Common myeloid progenitor, CD34-positive (primary cell): ENCODE results near the gene GIGYF2.

Experiments
- CTCF ChIA-PET: fragments of 350-600 bp; sonication (Branson Sonifier 250); formaldehyde crosslinking; loops from one replicate; lab custom pipeline; 2021; ENCODE audit warnings: antibody characterized with exemption; lab: Charles Lee
- POLR2A ChIA-PET: fragments of 350-600 bp; sonication (Branson Sonifier 250); formaldehyde crosslinking; loops from one replicate; lab custom pipeline; 2021; ENCODE audit warnings: antibody characterized with exemption; lab: Charles Lee
- DNase-seq, 3 donors: peaks; one replicate each; pipeline versions ENCODE4 v3.0.0 to v3.0.0-alpha.2; 2013
- H3K27ac ChIP-seq, 2 experiments: 1 replicate in 1 of 2; 2 replicates in 1 of 2; pipeline ENCODE4 v1.7.0; 2013; ENCODE audit warnings: inconsistent platforms in 2 of 2, low read length in 2 of 2, mild to moderate bottlenecking in 2 of 2, low read depth in 1 of 2, moderate library complexity in 1 of 2; ENCODE audit not compliant: severe bottlenecking in 2 of 2, insufficient read depth in 1 of 2, poor library complexity in 1 of 2
- H3K27me3 ChIP-seq, 5 experiments: replicated peaks in 2 of 5; 1 replicate in 3 of 5; 2 replicates in 2 of 5; pipeline versions ENCODE4 v1.6.1 to v1.7.0; 2013; ENCODE audit warnings: low read length in 4 of 5, mild to moderate bottlenecking in 2 of 5, moderate library complexity in 2 of 5, inconsistent platforms in 1 of 5; ENCODE audit not compliant: insufficient read depth in 5 of 5, control insufficient read depth in 4 of 5
- H3K36me3 ChIP-seq, 4 experiments: 1 replicate in 2 of 4; 2 replicates in 2 of 4; pipeline versions ENCODE4 v1.6.1 to v1.7.0; 2013; ENCODE audit warnings: low read length in 3 of 4, control low read depth in 1 of 4, mild to moderate bottlenecking in 1 of 4; ENCODE audit not compliant: control insufficient read depth in 4 of 4, insufficient read depth in 4 of 4
- H3K4me1 ChIP-seq, 4 experiments: 1 replicate in 3 of 4; 2 replicates in 1 of 4; pipeline versions ENCODE4 v1.6.1 to v1.7.1; 2013; ENCODE audit warnings: low read length in 3 of 4, mild to moderate bottlenecking in 3 of 4, control low read depth in 1 of 4, inconsistent platforms in 1 of 4, moderate library complexity in 1 of 4; ENCODE audit not compliant: control insufficient read depth in 4 of 4, insufficient read depth in 4 of 4; ENCODE audit errors: control extremely low read depth in 1 of 4
- H3K4me3 ChIP-seq, 7 experiments: 1 replicate in 4 of 7; 2 replicates in 3 of 7; pipeline versions ENCODE4 v1.5.1 to v1.7.0; 2013; ENCODE audit warnings: mild to moderate bottlenecking in 7 of 7, low read length in 6 of 7, moderate library complexity in 6 of 7, inconsistent platforms in 2 of 7, low read depth in 2 of 7, control low read depth in 1 of 7; ENCODE audit not compliant: insufficient read depth in 4 of 7, control insufficient read depth in 1 of 7; ENCODE audit errors: extremely low read depth in 1 of 7
- H3K9me3 ChIP-seq, 5 experiments: 1 replicate in 4 of 5; 2 replicates in 1 of 5; pipeline versions ENCODE4 v1.6.1 to v1.7.1; 2013; ENCODE audit warnings: low read length in 4 of 5, mild to moderate bottlenecking in 2 of 5, inconsistent platforms in 1 of 5, low read depth in 1 of 5, moderate library complexity in 1 of 5; ENCODE audit not compliant: control insufficient read depth in 4 of 5, insufficient read depth in 2 of 5; ENCODE audit errors: control extremely low read depth in 1 of 5
- WGBS: methylation state at CpG from one replicate; pipeline ENCODE4 v1.1.5; 2013; ENCODE audit not compliant: insufficient coverage; 5-methylcytosine and 5-hydroxymethylcytosine counted together

GIGYF2 gene

DNA sequence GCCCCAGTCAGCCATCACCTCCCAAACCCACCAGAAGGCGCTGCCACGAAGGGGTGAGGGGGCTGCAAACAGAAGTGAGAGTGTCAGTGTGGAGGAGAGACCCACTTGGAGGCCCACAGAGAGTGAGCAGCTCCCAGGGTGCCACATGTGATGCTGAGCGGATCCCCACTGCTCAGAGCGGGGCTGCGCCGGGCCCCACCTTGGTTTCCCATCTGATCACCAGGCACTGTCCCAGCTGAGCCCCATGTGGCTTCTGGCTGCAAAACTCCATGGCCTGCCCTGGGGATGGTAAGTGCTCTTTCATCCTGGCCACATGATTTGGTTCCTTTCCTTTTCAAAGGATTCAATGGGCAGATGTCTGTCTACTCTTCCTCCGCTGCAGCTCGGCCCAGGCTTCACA, 196.7 kb downstream of the GIGYF2 start:
- CTCF ChIA-PET = interaction anchor here (0.9 kb wide), 1 partner anchor 43 kb away, joined by 3 read pairs; no protein-coding TSS in a partner anchor
- POLR2A ChIA-PET = no interaction called here
- Histone ChIP-seq H3K27me3 (peaks cover 0 to 2% (median 0%) of the 10 kb centered on the region in 5 experiments), H3K4me1 (peaks cover 0 to 8% (median 3%) of the 10 kb centered on the region in 4 experiments), H3K9me3 (no peaks in the 10 kb centered on the region), H3K36me3 (no peaks in the 10 kb centered on the region), H3K4me3 (no peak overlapping the region), H3K27ac (no peak overlapping the region)
- 92% methylated on average over 6 of the region's 8 CpGs for WGBS
- no peak for DNase-seq

GRCh38 chr2:232894251-232894650, 197.1 kb downstream of the GIGYF2 start:
- POLR2A ChIA-PET = no interaction called here
- 96% methylated on average over 5 of the region's 9 CpGs for WGBS
- no peaks in the 10 kb centered on the region for H3K9me3 ChIP-seq
- peaks cover 0 to 8% (median 3%) of the 10 kb centered on the region in 4 experiments for H3K4me1 ChIP-seq
- H3K27me3 ChIP-seq = peaks cover 0 to 2% (median 0%) of the 10 kb centered on the region in 5 experiments
- no peaks in the 10 kb centered on the region for H3K36me3 ChIP-seq
- no peak for DNase-seq
- H3K4me3 ChIP-seq = no peak overlapping the region
- CTCF ChIA-PET = interaction anchor here (0.9 to 1.6 kb wide), 2 partner anchors 39 to 43 kb away, joined by 3 read pairs; no protein-coding TSS in a partner anchor
- no peak overlapping the region for H3K27ac ChIP-seq

- POLR2A ChIA-PET = no interaction called here
These were observed 197.6 kb downstream of the GIGYF2 start for GRCh38 chr2:232894746-232895145.

GRCh38 chr2:232896111-232896510, 199.0 kb downstream of the GIGYF2 start:
- ChIA-PET CTCF (interaction anchor here (0.6 kb wide), 1 partner anchor 9 kb away, joined by 3 read pairs; no protein-coding TSS in a partner anchor), POLR2A (no interaction called here)
- H3K4me3 ChIP-seq = no peak overlapping the region

More at GRCh38 chr2:232894746-232895145, 197.6 kb downstream of the GIGYF2 start:
- no peaks in the 10 kb centered on the region for H3K36me3 ChIP-seq
- 98% methylated on average over 19 of the region's 19 CpGs for WGBS
- H3K27me3 ChIP-seq = peaks cover 0 to 2% (median 0%) of the 10 kb centered on the region in 5 experiments
- no peak overlapping the region for H3K27ac ChIP-seq
- H3K4me1 ChIP-seq = peaks cover 0 to 8% (median 3%) of the 10 kb centered on the region in 4 experiments
- no peak overlapping the region for H3K4me3 ChIP-seq
- DNase-seq = no peak
- CTCF ChIA-PET = interaction anchor here (1.6 kb wide), 1 partner anchor 39 kb away, joined by 3 read pairs; no protein-coding TSS in a partner anchor
- no peaks in the 10 kb centered on the region for H3K9me3 ChIP-seq

DNA sequence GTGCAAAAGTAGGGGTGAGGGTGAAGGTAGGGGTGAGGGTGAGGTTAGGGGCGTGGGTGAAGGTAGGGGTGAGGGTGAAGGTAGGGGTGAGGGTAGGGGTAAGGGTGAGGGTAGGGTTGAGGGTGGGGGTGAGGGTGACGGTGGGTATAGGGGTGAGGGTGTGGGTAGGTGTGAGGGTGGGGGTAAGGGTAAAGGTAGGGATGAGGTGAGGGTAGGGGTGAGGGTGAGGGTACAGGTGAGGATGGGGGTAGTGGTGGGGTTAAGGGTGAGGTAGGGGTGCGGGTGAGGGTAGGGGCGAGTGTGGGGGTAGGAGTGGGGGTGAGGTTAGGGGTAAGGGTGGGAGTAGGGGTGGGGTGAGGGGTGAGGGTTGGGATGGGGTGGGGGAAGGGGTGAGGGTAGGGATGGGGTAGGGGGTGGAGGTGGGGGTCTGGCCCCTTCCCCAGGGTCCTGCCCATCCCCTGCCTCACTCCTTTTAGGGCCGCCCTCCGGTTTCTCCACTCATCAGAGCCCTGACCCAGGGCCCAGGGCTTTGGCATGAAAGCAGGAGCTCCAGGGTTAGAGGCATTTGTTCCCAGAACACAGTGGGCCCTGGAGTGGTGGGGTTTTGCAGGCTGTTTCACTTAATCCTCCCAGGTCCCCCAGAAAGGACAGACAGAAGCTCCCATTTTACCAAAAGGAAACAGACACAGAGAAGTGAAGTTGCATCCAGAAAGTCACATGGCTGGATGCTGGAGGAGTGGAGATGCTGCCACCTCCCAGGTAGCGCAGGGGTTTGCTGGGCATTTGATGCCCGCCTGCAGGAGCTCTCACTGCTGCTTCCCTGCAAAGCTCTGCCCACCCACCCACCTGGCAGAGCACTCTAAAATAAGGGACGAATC, 199.8 kb downstream of the GIGYF2 start:
- Histone ChIP-seq H3K4me3 (no peak overlapping the region), H3K36me3 (no peaks in the 10 kb centered on the region), H3K9me3 (no peaks in the 10 kb centered on the region), H3K27me3 (peaks cover 0 to 2% (median 0%) of the 10 kb centered on the region in 5 experiments), H3K27ac (no peak overlapping the region), H3K4me1 (peaks cover 0 to 6% (median 2%) of the 10 kb centered on the region in 4 experiments)
- ChIA-PET POLR2A (no interaction called here), CTCF (no interaction called here)
- 92% methylated on average over 5 of the region's 9 CpGs for WGBS
- no peak for DNase-seq

More at GRCh38 chr2:232896111-232896510, 199.0 kb downstream of the GIGYF2 start:
- H3K27me3 ChIP-seq = peaks cover 0 to 2% (median 0%) of the 10 kb centered on the region in 5 experiments
- no peaks in the 10 kb centered on the region for H3K36me3 ChIP-seq
- no peaks in the 10 kb centered on the region for H3K9me3 ChIP-seq
- DNase-seq = no peak
- H3K27ac ChIP-seq = no peak overlapping the region
- peaks cover 0 to 8% (median 2%) of the 10 kb centered on the region in 4 experiments for H3K4me1 ChIP-seq

DNA sequence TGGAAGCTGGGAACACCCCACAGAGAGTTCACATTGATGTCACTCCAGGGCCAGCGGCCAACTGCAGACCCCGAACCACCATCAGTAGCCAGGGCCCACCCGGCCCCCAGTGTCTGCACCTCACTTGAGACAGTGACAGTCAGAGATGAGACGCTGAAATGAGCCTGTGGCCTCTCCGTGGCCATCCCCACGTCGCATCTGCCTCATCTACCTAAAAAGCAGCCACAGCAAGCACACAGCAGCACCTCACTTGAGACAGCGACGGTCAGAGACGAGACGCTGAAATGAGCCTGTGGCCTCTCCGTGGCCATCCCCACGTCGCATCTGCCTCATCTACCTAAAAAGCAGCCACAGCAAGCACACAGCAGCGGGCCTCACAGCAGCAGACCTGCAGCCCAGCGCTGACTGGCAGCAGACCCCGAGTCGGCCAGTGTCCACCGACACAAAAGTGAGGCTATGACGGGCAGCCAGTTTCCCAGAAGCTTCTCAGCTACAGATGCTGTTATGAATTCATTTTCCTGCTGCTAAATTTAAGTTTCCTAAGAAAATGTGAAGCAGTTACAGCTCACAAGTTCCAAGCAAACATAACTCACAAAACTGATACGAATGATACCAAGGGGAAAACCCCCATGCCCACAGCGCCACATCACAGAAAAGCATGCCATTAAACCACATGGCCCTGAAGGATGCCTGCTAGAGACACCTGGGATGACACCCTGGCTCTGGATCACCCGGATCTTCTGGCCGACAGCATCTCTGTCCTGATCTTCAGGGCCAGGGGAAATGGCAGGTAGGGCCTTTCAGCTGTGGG, 200.7 kb downstream of the GIGYF2 start:
- Histone ChIP-seq H3K27ac (no peak overlapping the region), H3K9me3 (no peaks in the 10 kb centered on the region), H3K4me1 (peaks cover 0 to 6% (median 2%) of the 10 kb centered on the region in 4 experiments), H3K4me3 (no peak overlapping the region), H3K27me3 (peaks cover 0 to 2% (median 0%) of the 10 kb centered on the region in 5 experiments), H3K36me3 (no peaks in the 10 kb centered on the region)
- POLR2A ChIA-PET = no interaction called here
- CTCF ChIA-PET = no interaction called here
- no peak for DNase-seq
- WGBS = 93% methylated on average over 22 of the region's 24 CpGs
